ENCODE results near the gene ARHGDIG. TPM values are rescaled to one million over a fixed set of nuclear protein-coding genes. Genes with fewer than 3 reads are reported as not detected.
A peak's percentile ranks its signal among the peaks of the same experiment; 100 is the strongest.

ARHGDIG gene
- total and polyA plus RNA-seq, 4 experiments from 2014 or later = 0.96 TPM; not detected in 3

DNA sequence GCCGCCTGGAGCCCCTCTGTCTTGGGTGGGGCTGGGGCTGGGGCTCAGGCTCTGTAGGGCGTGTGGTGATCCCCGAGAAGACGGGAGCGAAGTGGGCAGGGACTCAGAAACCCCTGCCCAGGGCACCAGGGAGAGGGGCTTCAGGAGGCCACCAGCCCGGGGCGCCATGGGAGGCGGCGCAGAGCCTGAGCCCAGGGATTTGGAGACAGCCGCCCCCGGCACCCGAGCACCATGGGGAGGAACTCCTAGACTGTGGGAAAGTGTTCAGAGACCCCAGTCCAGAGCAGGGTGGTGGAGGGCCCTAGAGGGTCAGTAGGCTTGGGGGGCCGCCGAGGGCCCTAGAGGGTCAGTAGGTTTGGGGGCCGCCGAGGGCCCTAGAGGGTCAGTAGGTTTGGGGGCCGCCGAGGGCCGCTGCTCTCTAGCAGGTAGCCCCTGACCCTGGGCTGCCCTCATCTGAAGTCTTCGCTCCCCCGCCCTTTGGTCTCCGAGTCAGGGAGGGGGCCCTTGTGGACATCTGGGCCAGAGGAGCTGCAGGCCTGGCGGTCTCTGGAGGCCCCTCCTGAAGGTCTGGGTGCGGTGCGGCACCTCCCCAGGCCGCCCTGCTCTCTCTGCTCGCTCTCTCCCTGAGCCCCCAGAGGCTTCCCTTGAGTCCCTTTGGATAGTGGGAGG, 734 bp downstream of the ARHGDIG start:
- Histone ChIP-seq H3K4me1 (ENCODE audit: insufficient read depth, low read length) (peaks cover 10% of the 10 kb centered on the region), H3K36me3 (ENCODE audit: insufficient read depth, low read length) (no peaks in the 10 kb centered on the region), H3K27ac (ENCODE audit: low read depth, low read length) (no peak overlapping the region), H3K27me3 (ENCODE audit: insufficient read depth, low read length) (no peaks in the 10 kb centered on the region), H3K9me3 (ENCODE audit: control insufficient read depth in 1 of 2, low read length in 2 of 2) (no peaks in the 10 kb centered on the region), H3K4me3 (ENCODE audit: low read length in 2 of 2) (no peak overlapping the region)
- H3K27me3 Mint-ChIP-seq = peaks cover 4 to 7% of the 10 kb centered on the region in 2 donors
- no peak overlapping the region for H3K27ac Mint-ChIP-seq
- intact Hi-C loops (cut with micrococcal nuclease) = no loop called here
- no peaks in the 10 kb centered on the region for H3K36me3 Mint-ChIP-seq
- no peak for DNase-seq
- ChIA-PET CTCF (ENCODE audit: partially characterized antibody) (no interaction called here), POLR2A (ENCODE audit: partially characterized antibody) (no interaction called here)
- no peaks in the 10 kb centered on the region for H3K9me3 Mint-ChIP-seq
- peak overlapping the region in 1 of 8 donors; percentile 25 for H3K4me3 Mint-ChIP-seq
- peaks cover 6 to 9% (median 8%) of the 10 kb centered on the region in 4 donors for H3K4me1 Mint-ChIP-seq

DNA sequence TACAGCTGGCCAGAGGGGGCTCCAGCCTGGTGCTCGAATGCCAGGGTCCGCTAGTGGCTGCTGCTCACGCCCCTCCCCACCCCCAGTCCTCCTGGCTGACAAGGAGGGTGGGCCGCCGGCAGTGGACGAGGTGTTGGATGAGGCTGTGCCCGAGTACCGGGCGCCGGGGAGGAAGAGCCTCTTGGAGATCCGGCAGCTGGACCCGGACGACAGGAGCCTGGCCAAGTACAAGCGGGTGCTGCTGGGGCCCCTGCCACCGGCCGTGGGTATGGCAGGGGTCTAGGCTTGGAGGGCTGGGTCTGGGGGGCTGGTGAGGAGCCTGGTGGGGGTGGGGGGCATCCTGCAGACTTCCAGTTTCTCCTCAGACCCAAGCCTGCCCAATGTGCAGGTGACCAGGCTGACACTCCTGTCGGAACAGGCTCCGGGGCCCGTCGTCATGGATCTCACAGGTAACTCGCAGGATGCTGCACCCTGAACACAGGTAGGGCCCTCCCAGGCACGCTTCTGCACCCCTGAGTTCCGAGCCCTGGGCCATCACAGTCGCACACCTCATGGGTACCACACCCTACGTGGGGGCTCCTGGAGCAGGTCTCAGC, 1.4 kb downstream of the ARHGDIG start:
- Histone ChIP-seq H3K27ac (ENCODE audit: low read depth, low read length) (no peak overlapping the region), H3K36me3 (ENCODE audit: insufficient read depth, low read length) (no peaks in the 10 kb centered on the region), H3K27me3 (ENCODE audit: insufficient read depth, low read length) (no peaks in the 10 kb centered on the region), H3K9me3 (ENCODE audit: control insufficient read depth in 1 of 2, low read length in 2 of 2) (no peaks in the 10 kb centered on the region), H3K4me1 (ENCODE audit: insufficient read depth, low read length) (peaks cover 10% of the 10 kb centered on the region), H3K4me3 (ENCODE audit: low read length in 2 of 2) (no peak overlapping the region)
- Mint-ChIP-seq H3K4me3 (no peak overlapping the region), H3K27ac (no peak overlapping the region), H3K9me3 (no peaks in the 10 kb centered on the region), H3K4me1 (peaks cover 6 to 8% (median 7%) of the 10 kb centered on the region in 4 donors), H3K27me3 (peaks cover 0 to 6% of the 10 kb centered on the region in 2 donors), H3K36me3 (peaks cover 3% of the 10 kb centered on the region in 2 donors)
- ChIA-PET POLR2A (ENCODE audit: partially characterized antibody) (no interaction called here), CTCF (ENCODE audit: partially characterized antibody) (no interaction called here)
- intact Hi-C loops (cut with micrococcal nuclease) = no loop called here
- DNase-seq = no peak

DNA sequence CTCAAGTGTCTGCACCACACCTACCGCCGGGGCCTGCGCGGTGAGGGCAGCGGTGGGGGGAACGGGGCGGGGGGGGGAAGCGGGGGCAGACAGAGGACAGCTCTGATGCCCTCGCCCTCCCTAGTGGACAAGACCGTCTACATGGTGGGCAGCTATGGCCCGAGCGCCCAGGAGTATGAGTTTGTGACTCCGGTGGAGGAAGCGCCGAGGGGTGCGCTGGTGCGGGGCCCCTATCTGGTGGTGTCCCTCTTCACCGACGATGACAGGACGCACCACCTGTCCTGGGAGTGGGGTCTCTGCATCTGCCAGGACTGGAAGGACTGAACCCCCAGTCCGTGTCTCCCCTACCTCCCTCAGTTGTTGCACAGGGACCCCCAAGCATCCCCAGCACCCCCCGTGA, 2.1 kb downstream of the ARHGDIG start:
- no peak overlapping the region for H3K4me3 ChIP-seq (ENCODE audit: low read length in 2 of 2)
- POLR2A ChIA-PET (ENCODE audit: partially characterized antibody) = no interaction called here
- H3K4me3 Mint-ChIP-seq = no peak overlapping the region
- no peak overlapping the region for H3K27ac ChIP-seq (ENCODE audit: low read depth, low read length)
- peaks cover 6 to 7% of the 10 kb centered on the region in 2 donors for H3K36me3 Mint-ChIP-seq
- CTCF ChIA-PET (ENCODE audit: partially characterized antibody) = no interaction called here
- H3K4me1 ChIP-seq (ENCODE audit: insufficient read depth, low read length) = peaks cover 10% of the 10 kb centered on the region
- H3K27ac Mint-ChIP-seq = no peak overlapping the region
- H3K4me1 Mint-ChIP-seq = peaks cover 6 to 8% (median 7%) of the 10 kb centered on the region in 4 donors
- intact Hi-C loops (cut with micrococcal nuclease) = no loop called here
- peaks cover 0 to 4% of the 10 kb centered on the region in 2 donors for H3K27me3 Mint-ChIP-seq
- H3K36me3 ChIP-seq (ENCODE audit: insufficient read depth, low read length) = peaks cover 3% of the 10 kb centered on the region
- H3K9me3 ChIP-seq (ENCODE audit: control insufficient read depth in 1 of 2, low read length in 2 of 2) = no peaks in the 10 kb centered on the region
- no peaks in the 10 kb centered on the region for H3K27me3 ChIP-seq (ENCODE audit: insufficient read depth, low read length)
- H3K9me3 Mint-ChIP-seq = no peaks in the 10 kb centered on the region
- DNase-seq = no peak

DNA sequence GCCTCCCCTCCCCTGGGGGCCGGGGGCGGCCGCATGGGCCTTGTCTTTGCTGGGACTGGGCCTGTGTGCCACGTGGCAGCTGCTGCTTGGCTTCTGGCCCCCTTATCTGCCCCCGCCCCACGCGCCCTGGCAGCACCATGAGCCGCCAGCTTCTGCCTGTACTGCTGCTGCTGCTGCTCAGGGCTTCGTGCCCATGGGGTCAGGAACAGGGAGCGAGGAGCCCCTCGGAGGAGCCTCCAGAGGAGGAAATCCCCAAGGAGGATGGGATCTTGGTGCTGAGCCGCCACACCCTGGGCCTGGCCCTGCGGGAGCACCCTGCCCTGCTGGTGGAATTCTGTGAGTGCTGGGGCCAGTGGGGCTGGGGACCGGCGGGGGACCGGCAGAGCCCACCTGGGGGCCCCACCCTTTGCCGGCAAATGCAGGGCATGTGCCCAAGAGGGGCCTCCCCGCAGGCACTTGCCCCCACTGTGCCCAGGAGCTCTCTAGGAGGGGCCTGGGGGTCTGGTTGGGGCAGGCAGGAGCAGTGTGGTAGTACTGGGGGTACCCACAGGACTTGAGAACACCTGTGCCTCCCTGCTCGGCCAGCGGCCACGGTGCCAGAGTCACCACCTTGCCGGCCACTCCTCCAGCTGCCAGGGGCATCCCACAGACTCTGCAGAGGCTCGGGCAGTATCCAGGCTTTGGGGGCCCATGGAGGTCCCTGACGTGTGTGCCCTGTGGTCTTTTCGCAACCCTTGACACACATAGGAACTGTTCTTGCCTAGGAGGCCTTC, 2.8 kb downstream of the ARHGDIG start, which contains the start of gene PDIA2:
Gene PDIA2 (plus strand): TSS at position 132 of the 773 bp plus-strand sequence. CDS start 6 bp downstream, at position 138.
- Mint-ChIP-seq H3K4me1 (peaks cover 6 to 8% (median 7%) of the 10 kb centered on the region in 4 donors), H3K27ac (peak within 1 kb of the TSS in 1 of 7 donors; percentile 75), H3K27me3 (peaks cover 0 to 4% of the 10 kb centered on the region in 2 donors), H3K9me3 (peaks cover 0 to 3% (median 0%) of the 10 kb centered on the region in 8 donors), H3K36me3 (peaks cover 11 to 13% of the 10 kb centered on the region in 2 donors), H3K4me3 (no peak within 1 kb of the TSS)
- POLR2A ChIA-PET (ENCODE audit: partially characterized antibody) = no interaction called here
- intact Hi-C loops (cut with micrococcal nuclease) = no loop called here
- Histone ChIP-seq H3K4me1 (ENCODE audit: insufficient read depth, low read length) (peaks cover 10% of the 10 kb centered on the region), H3K27ac (ENCODE audit: low read depth, low read length) (no peak within 1 kb of the TSS), H3K36me3 (ENCODE audit: insufficient read depth, low read length) (peaks cover 8% of the 10 kb centered on the region), H3K9me3 (ENCODE audit: control insufficient read depth in 1 of 2, low read length in 2 of 2) (no peaks in the 10 kb centered on the region), H3K4me3 (ENCODE audit: low read length in 2 of 2) (no peak within 1 kb of the TSS), H3K27me3 (ENCODE audit: insufficient read depth, low read length) (no peaks in the 10 kb centered on the region)
- CTCF ChIA-PET (ENCODE audit: partially characterized antibody) = no interaction called here
- no peak for DNase-seq

DNA sequence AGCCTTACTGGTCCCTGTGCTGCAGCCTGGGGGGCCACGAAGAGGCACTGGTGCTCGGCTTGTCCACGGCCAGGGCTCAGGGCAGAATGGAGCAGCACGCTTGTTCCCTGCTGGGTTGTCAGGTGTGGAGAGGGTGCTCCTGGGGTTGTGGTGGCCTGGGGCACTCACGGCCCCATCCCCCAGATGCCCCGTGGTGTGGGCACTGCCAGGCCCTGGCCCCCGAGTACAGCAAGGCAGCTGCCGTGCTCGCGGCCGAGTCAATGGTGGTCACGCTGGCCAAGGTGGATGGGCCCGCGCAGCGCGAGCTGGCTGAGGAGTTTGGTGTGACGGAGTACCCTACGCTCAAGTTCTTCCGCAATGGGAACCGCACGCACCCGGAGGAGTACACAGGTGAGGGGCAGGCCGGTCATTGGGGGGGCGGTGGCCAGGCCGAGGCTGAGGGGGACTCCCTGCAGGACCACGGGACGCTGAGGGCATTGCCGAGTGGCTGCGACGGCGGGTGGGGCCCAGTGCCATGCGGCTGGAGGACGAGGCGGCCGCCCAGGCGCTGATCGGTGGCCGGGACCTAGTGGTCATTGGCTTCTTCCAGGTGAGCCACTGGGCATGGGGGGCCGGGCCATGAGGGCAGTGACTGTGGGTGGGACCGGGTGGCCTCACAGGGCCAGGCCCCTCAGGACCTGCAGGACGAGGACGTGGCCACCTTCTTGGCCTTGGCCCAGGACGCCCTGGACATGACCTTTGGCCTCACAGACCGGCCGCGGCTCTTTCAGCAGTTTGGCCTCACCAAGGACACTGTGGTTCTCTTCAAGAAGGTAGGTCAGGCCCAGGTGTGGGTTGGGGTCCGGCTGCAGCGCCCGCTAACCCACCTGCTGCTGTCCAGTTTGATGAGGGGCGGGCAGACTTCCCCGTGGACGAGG, 4.1 kb downstream of the ARHGDIG start:
- peaks cover 15% of the 10 kb centered on the region for H3K36me3 ChIP-seq (ENCODE audit: insufficient read depth, low read length)
- H3K27me3 ChIP-seq (ENCODE audit: insufficient read depth, low read length) = no peaks in the 10 kb centered on the region
- ChIA-PET POLR2A (ENCODE audit: partially characterized antibody) (no interaction called here), CTCF (ENCODE audit: partially characterized antibody) (no interaction called here)
- peaks cover 0 to 3% (median 0%) of the 10 kb centered on the region in 8 donors for H3K9me3 Mint-ChIP-seq
- H3K4me3 Mint-ChIP-seq = no peak overlapping the region
- no peak overlapping the region for H3K27ac ChIP-seq (ENCODE audit: low read depth, low read length)
- H3K4me1 Mint-ChIP-seq = no peaks in the 10 kb centered on the region
- intact Hi-C loops (cut with micrococcal nuclease) = no loop called here
- H3K4me1 ChIP-seq (ENCODE audit: insufficient read depth, low read length) = peaks cover 1% of the 10 kb centered on the region
- DNase-seq = no peak
- H3K27ac Mint-ChIP-seq = no peak overlapping the region
- H3K36me3 Mint-ChIP-seq = peaks cover 11 to 17% of the 10 kb centered on the region in 2 donors
- H3K9me3 ChIP-seq (ENCODE audit: control insufficient read depth in 1 of 2, low read length in 2 of 2) = no peaks in the 10 kb centered on the region
- no peaks in the 10 kb centered on the region for H3K27me3 Mint-ChIP-seq
- no peak overlapping the region for H3K4me3 ChIP-seq (ENCODE audit: low read length in 2 of 2)

DNA sequence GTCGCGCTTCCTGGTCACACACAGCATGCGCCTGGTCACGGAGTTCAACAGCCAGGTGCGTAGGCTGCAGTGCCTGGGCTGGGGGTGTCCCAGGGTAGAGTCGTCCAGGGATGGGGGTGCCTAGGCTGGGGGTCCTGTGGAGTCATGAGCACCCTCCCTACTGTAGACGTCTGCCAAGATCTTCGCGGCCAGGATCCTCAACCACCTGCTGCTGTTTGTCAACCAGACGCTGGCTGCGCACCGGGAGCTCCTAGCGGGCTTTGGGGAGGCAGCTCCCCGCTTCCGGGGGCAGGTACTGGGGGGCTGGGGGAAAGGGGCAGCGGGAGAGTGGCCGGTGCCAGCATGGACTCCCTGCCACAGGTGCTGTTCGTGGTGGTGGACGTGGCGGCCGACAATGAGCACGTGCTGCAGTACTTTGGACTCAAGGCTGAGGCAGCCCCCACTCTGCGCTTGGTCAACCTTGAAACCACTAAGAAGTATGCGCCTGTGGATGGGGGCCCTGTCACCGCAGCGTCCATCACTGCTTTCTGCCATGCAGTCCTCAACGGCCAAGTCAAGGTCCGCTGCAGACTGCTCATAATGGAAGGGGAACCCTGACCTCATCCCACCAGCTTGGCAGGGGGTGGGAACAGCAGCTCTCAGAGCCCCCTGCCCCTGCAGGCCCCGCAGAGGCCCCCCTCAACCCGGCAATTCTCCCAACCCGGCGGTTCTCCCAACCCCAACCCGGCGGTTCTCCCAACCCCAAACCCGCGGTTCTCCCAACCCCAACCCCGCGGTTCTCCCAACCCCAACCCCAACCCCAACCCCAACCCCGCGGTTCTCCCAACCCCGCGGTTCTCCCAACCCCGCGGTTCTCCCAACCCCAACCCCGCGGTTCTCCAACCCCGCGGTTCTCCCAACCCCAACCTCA, 5.0 kb downstream of the ARHGDIG start:
- peaks cover 11 to 20% of the 10 kb centered on the region in 2 donors for H3K36me3 Mint-ChIP-seq
- H3K9me3 Mint-ChIP-seq = peaks cover 0 to 3% (median 0%) of the 10 kb centered on the region in 8 donors
- H3K4me1 ChIP-seq (ENCODE audit: insufficient read depth, low read length) = no peaks in the 10 kb centered on the region
- no peaks in the 10 kb centered on the region for H3K27me3 ChIP-seq (ENCODE audit: insufficient read depth, low read length)
- ChIA-PET POLR2A (ENCODE audit: partially characterized antibody) (no interaction called here), CTCF (ENCODE audit: partially characterized antibody) (no interaction called here)
- H3K27ac ChIP-seq (ENCODE audit: low read depth, low read length) = no peak overlapping the region
- no peaks in the 10 kb centered on the region for H3K4me1 Mint-ChIP-seq
- H3K36me3 ChIP-seq (ENCODE audit: insufficient read depth, low read length) = peaks cover 15% of the 10 kb centered on the region
- DNase-seq = no peak
- H3K27ac Mint-ChIP-seq = no peak overlapping the region
- no peak overlapping the region for H3K4me3 ChIP-seq (ENCODE audit: low read length in 2 of 2)
- intact Hi-C loops (cut with micrococcal nuclease) = no loop called here
- no peaks in the 10 kb centered on the region for H3K27me3 Mint-ChIP-seq
- H3K9me3 ChIP-seq (ENCODE audit: control insufficient read depth in 1 of 2, low read length in 2 of 2) = no peaks in the 10 kb centered on the region
- no peak overlapping the region for H3K4me3 Mint-ChIP-seq

Measured in CD4-positive, alpha-beta memory T cell (primary cell).